NCI-H526 treated with DMSO at 0.1 percent for 48 hours (cell line): ENCODE measurements around the gene GHRHR.
A peak's percentile ranks its signal among the peaks of the same experiment; 100 is the strongest.

Experiments used
- DNase-seq: peaks from one replicate; lab custom pipeline; 2025; lab: John Stamatoyannopoulos, UW

GHRHR gene

DNA sequence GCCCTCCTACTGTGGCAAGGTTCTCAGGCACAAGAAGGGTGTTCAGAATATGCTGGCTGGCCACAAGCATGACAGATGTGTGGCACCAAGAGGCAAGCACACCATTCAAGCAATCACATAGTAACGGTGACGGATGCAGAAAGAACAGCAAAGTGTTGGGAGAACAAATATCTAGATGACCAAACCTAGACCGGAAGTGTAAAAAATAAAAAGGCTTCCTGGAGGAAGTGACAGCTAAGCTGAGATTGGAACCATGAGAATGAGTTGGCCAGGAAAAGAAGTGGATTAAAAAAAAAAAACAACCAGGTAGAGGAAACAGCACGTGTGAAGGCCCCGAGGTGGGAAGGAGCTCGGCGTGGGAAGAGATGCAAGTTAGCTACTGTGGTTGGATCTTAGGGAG lies 22.0 kb downstream of the GHRHR start:
- no peak for DNase-seq

DNA sequence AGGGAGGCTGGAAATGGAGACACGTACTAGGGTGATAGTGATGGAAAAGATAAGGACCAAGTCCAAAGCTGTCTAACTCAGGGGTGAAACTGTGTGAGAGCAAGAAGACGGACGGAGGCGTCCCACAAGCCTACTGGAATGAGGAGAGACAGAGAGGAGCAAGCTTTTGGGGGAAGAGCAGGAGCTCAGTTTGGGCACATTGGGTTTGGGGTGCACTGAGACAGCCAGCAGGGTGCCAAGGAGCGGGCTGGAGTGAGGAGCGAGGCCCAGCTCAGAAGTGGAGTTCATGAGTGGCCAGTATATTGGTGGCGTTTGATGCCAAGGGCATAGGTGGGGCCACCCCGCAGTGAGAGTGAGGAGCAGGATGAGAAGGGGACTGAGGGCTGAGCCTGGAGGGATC lies 22.6 kb downstream of the GHRHR start:
- no peak for DNase-seq

DNA sequence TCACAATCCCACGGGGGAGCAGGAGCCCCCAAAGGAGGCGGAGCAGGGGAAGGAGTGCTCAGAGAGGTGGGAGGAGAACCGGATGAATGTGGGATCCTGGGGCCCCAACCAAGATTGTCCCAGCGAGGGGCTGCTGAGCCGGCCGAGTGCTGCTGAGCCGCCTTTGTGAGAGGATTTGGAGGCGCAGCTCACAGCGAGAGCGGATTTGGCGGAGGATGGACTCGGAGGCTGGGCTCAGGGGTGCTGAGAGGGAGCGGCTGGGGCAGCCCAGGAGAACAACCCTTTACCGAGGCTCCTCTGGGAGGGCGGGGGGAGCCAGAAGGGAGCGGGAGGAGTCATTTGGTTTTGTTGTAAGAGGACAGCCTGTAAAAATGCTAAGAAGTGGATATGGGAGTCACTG lies 23.0 kb downstream of the GHRHR start:
- no peak for DNase-seq

DNA sequence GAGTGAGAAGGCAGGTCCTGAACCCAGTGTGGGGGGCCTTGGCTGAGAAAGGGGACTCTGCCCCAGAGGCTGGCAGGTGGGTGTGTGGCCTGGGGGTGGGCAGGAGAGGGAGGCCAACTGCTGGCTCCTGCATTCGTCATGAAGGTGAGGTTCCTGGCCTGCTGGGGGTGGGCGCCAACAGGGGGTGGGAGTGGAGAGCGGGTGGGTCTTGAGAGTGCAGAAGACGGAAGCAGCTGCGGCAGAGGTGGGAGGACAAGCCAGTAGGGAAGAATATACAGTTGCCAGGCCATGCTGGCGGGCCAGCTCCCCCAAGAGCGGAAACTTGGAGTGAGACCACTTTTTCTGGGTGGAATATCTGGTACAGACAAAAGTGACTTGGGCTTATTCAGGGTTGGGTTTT lies 23.4 kb downstream of the GHRHR start:
- DNase-seq = no peak

DNA sequence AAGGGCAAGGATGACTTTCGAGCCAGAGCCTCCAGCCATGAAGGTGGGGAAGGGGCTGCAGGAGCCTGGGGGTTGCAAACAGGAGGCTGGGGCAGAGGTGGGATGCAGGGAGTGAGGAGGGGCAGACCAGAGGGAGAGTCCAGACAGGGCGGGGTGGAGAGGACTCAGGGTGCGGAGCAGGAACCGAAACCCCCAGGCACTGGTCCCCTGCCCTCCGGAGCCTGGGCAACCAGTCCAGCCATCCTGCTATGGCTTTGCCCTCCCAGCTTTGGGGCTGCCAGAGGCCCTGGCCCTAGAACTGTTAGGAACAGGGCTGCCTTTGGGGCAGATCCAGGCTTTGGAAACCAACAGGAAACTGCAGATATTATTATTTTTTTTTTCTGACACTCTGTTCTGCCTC lies 24.2 kb downstream of the GHRHR start:
- DNase-seq = no peak

DNA sequence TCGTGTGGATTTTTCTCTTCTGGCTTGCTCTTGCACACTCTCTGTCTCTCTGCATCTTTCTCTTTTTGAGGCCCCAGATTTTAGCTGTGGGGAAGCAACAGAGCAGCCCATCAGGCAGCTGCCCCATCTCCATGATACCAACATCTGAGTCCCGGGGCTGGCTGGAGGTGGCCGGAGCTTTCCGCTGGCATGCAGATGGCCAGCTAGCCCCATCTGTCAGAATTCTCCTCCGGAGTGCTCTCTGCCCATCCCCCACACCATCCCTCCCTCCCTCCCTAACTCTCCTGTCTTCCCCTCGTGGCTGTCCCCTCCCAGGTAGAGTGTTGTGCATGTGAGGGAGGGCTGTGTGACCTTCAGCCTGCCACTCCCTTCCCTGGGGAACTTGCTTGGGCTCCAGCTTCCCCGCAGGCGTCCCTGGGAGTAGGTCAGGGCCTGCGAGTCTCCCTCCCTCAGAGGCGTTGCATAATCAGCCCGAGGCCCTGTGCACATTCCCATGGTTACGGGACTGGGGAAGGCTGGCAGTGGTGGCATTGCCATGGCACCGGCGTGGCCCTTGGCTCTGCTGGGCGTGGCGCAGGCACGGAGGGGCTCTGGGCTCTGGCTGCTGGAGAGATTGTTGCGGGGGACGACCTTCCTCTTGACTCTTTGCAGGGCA lies 24.7 kb downstream of the GHRHR start:
- DNase-seq = peak; percentile 79

DNA sequence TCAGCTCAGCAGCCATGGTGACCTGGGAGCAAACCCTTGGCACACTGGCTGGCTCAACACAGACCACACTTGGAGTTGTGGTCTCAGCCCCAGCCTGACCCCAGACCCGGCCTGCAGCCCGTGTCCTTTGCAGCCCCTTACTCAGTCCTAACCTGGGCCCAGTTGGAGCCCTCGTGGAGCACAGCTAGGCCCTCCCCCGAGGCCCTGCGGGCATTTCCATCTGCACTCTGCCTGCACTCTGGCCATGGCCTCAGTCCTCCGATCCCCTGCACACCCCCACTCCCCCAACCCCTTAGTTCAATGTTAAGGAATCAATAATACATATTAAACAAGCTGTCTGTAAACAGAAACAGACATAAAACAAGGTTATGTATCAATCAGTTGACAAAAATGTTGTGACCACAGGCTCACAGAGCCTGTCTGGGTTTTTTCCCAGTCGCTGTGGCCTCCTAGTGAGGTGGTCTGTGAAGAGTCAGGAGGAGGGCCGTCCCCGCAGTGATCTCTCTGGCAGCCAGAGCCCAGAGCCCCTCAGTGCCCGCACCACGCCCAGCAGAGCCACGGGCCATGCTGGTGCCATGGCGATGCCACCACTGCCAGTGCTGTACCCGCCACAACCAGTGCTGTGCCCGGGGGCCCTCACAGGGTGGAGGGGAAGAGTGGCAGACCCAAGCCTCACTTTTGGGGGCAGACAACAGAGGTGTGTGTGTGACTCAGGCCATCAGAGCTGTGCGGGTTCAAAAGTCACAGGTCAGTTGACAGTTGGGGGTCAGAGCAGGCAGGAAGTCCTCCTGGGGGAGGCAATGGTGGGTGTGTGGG lies 25.5 kb downstream of the GHRHR start:
- DNase-seq = peak; percentile 43

DNA sequence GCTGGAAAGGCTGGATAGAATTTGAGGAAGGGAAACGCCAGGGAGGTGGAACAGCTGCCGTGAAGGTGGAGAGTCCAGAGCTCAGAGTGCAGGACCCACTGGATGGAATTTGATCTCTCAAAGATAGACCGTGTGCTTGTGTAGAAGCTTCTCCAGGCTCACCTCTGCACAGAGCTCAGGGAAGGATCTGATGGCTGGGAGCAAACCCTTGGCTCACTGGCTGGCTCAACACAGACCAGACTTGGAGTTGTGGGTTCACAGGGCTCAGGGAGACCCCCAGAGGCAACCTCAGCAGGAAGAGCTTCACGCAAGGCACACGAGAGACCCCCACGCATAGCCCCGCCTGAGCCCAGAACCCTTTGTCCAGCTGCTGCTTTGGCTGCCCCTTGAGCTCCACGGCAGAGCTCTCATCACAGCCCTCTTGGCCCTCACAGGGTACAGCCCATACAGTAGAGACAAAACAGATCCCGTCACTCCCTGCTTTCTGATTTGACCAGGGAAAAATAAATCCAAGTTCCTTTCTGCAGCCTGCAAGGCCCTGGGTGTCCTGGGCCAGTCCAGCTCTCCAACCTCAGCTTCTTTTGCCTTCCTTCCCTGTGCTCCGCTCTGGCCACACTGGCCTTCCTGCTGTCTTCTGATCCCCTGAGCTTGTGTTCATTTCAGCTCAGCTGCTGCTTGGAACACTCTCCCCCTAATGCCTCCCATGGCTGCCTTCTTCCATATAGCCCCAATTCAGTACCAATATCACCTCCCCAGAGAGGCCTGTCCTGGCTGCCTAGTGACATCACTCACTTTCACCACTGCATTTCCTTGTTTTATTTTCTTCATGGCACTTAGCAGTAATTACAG lies 26.3 kb downstream of the GHRHR start:
- no peak for DNase-seq

DNA sequence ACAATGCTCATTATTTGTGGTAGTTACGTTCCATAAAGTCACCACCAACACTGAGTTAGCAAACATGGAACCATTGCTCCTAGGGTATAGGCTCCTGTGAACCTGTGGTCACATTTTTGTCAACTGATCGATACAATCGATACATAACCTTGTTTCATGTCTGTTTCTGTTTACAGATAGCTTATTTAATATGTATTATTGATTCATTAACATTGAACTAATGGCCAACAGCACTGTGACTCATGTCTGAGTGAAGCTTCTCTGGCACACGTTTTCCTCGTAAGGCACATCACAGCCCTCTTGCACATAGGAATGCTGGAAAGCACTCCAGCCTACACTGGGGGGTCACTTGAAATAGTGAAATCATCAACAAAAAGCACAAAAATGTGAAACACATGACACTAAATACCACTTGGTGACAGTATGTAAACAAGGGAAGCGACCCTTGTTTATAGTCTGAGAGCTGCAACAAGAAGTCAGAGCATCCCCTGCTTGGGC lies 27.0 kb downstream of the GHRHR start:
- no peak for DNase-seq

DNA sequence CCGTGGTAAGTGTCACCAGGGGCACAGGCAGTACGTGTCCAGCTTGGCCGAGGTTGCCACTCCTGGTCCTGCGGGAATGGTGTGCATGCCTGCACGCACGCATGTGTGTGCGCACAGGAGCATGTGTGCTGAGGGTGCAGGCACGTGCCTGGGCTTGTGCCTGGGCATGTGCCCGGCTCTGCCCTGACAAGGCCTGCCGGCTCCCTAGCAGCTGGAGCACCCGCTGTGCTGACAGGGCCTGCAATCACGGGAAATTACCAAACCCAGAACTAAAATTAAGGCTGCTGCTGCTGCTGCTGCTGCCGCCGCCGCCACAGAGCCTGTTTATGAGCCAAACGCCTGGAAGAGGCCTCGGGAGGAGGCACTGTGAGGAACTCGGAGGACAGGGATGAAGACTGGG lies 28.7 kb downstream of the GHRHR start:
- DNase-seq = no peak

DNA sequence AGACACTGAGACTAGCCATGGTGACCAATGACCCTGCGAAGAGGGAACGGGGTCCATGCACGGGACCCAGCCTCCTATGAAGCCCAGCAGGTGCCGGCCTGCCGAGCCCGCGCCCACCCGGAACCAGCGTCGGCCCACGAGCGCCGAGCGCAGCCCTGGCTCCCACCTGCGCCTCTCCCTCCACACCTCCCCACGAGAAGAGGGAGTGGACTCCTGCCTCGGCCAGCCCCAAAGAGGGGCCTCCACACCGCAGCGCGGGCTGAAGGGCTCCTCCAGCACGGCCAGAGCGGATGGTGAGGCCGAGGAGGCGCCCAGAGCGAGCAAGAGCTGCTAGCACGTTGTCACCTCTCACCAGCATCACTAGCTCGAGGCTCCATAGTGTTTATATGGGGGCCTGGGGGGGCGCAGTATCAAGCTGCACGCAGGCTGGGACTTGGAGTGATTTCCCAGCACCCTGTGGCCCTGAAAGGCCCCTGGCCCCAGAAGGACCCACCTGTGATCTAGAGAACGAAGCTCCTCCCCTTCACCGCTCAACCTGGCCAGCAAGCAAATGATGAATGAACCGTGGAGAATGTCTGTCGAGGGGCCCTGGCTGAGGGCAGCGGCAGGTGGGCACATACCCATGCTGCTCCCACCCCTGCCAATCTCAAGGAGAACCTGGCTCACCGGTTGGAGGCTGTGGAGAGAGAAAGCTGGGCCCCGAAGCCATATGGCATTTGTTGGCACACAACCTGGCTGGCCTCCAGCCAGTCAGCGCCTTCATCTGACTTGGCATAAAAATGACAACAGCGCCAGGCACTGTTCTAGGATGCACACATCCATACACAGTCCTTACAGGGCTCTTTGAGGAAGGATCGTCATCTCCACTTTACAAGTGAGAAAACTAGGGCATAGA lies 30.7 kb downstream of the GHRHR start:
- DNase-seq = no peak

DNA sequence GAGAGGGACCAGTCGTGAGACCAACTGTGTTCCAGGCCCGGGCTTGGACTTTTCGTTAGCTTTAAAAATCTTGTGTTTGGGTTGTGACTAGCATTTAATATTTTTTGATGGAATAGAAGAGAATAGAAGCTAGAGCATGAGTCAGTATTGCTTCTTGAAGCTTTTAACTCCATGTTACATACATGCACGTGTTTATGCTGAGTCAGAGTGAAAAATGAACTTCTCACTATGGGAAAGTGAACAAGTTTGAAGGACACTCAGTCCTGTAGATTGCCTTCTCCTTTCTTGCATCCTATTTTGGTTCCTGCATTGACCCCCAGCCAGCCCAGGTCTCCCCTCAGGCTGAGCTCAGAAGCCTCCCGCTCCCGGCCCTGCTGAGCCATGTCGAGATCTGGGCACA lies 31.8 kb downstream of the GHRHR start:
- no peak for DNase-seq

DNA sequence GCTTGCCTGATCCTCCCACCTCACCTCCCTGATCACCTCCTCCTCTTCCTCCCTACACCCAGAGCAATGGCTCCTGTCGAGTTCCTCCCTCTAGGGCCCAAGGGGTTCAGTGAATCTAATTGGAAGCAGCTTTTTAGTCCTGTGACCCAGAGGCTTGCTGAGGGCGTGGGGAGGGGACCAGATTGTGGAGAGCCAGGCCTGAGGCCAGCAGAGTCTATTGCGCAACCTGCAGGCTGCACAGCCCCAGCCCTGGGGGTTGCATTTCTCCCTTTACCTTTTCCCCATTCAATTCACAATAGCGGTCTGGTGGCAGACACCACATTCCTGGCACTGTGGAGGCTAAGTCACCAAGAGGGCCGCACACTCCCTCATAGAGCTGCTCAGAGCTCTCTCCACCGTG lies 32.5 kb downstream of the GHRHR start:
- no peak for DNase-seq

DNA sequence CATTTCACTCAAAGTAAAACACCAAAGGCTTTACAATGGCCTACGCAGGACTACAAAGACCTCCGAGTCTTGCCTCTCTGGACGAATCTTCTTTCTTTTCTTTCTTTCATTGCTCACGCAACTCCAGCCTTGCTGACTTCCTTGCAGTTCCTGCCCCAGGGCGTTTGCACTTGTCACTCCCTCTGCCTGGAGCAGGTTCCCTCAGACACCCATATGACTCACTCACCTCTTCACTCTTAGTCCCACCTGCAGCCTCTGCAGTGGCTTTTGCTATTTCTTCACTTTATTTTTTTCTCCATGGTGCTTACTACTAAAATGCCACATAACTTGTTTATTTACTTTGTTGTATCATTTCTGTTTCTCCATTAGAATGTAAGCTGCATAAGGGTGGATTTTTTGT lies 33.1 kb downstream of the GHRHR start:
- no peak for DNase-seq

DNA sequence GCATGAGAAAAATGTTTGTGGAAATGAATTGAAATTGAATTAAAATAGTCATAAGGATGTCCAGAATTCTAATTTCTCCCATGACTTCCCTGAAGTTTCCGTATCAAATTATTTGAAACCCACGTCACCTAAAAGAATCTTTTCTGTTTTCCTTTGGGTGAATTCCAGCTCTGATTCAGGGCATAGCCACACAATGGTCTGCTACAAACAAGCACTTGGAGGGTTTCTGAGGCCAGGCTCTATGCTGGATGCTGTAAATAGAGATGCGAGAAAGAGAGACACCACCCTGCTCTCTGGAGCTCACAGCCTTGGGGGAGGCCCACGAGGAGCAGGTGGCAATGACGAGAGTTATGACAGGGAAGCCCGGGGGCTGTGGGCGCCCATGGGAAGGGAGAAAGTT lies 33.6 kb downstream of the GHRHR start:
- no peak for DNase-seq

DNA sequence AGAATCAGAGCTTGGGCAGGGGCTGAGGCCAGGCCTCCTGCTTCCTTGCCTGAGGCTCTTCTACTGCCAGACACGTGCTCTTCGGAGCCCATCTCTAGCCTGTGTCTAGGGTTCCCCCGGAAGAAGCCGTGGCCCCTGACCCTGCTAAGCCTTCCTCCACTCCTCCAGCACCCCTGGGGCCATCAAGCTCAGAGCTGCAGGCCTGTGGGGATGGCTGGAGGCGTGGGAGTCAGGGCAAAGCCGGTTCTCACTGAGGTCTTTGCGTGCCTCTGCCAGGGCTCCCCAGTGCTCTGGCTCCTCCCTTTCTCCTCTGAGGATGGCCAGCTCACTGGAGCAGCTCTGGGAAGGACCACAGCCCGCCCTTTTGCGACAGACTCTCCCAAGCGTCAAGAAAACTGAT lies 34.4 kb downstream of the GHRHR start:
- no peak for DNase-seq

DNA sequence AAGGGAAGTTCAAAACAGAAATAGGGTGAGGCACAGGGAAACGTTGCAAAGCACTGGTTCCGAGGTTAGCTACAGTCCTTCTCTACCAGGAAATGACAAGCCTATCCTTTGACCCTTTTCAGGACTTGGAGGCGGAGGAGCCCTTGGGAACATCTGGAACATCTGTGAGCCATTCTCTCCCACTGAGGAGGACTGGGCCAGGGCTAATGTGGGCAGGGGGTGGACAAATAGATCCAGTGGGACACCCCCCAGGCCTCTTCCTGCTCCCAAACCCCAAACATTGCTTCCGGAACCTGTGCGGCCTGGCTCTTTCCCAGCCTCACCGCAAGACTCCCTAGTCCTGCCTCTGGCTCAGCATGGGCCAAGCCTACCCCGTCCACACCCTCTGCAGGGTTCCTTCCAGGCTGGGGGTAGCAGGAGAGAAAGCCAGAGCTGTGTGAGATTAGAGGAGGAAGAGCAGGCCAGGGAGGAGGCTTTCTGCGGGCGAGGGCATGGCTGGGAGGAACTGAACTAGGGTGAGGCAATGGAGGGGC lies 36.5 kb downstream of the GHRHR start:
- no peak for DNase-seq

DNA sequence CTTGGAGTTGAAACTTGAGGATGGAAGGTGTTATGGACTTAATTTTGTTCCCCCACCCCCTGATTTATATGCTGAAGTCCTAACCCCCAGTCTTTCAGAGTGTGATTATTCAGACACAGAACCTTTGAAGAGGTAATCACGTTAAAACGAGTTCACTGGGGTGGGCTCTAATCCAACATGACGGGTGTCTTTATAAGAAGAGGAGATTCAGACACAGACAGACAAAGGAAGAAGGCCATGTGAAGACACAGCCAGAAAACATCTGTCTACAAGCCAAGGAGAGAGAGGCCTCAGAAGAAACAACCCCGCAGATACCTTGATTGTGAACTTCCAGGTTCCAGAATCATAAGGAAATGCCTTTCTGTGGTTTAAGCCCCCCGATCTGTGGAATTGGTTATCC lies 37.0 kb downstream of the GHRHR start:
- no peak for DNase-seq

DNA sequence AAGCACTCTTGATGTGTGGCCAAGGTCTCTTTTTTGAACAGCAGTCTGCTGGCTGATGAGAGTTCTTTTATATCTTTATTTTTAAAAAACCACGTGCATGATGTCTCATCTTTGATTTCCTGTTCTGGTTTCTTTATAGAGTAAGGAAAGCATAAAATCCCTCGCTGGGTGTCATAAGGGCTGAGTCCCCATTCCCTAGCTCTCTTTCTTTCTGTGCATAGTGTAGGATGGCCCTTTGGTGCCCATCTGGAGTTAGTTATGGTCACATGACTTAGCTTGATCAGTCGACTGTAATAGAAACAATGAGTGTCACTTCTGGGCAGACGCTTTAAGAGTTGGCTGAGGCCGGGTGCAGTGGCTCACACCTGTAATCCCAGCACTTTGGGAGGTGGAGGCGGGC lies 38.5 kb downstream of the GHRHR start:
- no peak for DNase-seq

DNA sequence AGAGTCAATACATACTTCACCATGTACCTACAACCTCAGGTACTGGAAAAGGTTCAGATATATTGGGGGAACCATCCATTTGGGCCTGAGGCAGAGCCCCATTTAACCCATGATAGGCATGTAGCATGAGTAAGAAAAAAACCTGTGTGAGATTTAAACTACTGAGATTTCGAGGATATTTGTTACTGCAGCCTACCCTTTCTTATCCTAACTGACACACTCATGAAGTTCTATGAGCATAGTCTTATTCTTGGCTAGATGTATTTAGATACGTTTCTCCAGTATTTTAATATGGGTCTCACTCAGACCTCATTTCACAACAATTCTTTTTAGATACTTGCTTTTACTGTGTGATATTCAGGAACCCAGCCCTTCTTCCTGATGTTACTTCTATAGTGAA lies 39.3 kb downstream of the GHRHR start:
- no peak for DNase-seq

DNA sequence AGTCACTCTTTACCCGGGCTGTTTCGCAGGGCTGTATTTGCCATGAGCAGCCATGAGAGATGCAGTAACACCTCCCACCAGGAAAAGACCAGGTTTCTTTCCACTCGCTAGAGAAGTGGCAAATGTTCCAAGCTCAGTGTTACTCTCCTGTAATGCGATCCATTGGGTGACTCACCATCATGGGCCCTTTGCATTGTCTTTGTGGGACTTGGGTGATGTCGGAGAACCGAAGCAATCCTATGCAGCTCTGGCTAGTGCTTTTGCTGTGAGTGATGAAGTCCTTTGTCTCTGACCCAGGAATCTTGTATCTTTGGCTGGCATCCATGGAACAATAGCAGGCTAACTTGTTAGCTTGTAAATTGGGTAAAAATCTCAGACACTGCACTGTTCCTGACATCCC lies 40.0 kb downstream of the GHRHR start:
- DNase-seq = no peak
